ENCODE measurements around the gene LDLR. TPM values are rescaled to one million over a fixed set of nuclear protein-coding genes. Genes with fewer than 3 reads are reported as not detected.

Gene LDLR
- total RNA-seq, 1 experiment from 2014 or later, result 175 TPM

- intact Hi-C loops (cut with micrococcal nuclease; ENCODE audit: unreplicated experiment), result loop anchor here (10.0 kb wide), 1 partner anchor 146 kb away; no protein-coding TSS in a partner anchor
- BruUV-seq (replicated peaks), result TSS peak; percentile 42
- DNase-seq (ENCODE audit: low spot score), result no peak
- no peaks in the 10 kb centered on the region for H3K9me3 ChIP-seq (ENCODE audit: low read depth, low read length, poor library complexity, severe bottlenecking)
- POLR2A ChIA-PET (ENCODE audit: low non-redundant PET), result no interaction called here
- H3K4me1 ChIP-seq (ENCODE audit: insufficient read depth, low read length, poor library complexity, severe bottlenecking), result peaks cover 44% of the 10 kb centered on the region
- peak overlapping the region; percentile 100 for H3K27ac ChIP-seq (ENCODE audit: low read depth, low read length, poor library complexity, severe bottlenecking)
- no peak for TF ChIP-seq EZH2 (IDR thresholded peaks at IDR 0.05; ENCODE audit: borderline replicate concordance, low read depth, low read length, poor library complexity, severe bottlenecking)
- TF ChIP-seq CTCF (conservative IDR thresholded peaks at IDR 0.05; ENCODE audit: low read depth, low read length), result no peak
- CTCF ChIA-PET, result no interaction called here
- H3K36me3 ChIP-seq (ENCODE audit: insufficient read depth, low read length, poor library complexity, severe bottlenecking), result peaks cover 51% of the 10 kb centered on the region
- H3K27me3 ChIP-seq (replicated peaks; ENCODE audit: insufficient read depth, low read depth, low read length, poor library complexity), result no peaks in the 10 kb centered on the region
- H3K4me3 ChIP-seq (ENCODE audit: low read depth, low read length, poor library complexity, severe bottlenecking), result peak overlapping the region; percentile 90
These were observed 1.9 kb downstream of the LDLR start for GRCh38 chr19:11090997-11091702.

GRCh38 chr19:11091703-11092153 is 2.5 kb downstream of the LDLR start:
- intact Hi-C loops (cut with micrococcal nuclease; ENCODE audit: unreplicated experiment), result loop anchor here (10.0 kb wide), 1 partner anchor 147 kb away; no protein-coding TSS in a partner anchor
- CTCF ChIA-PET, result no interaction called here
- H3K36me3 ChIP-seq (ENCODE audit: insufficient read depth, low read length, poor library complexity, severe bottlenecking), result peaks cover 57% of the 10 kb centered on the region

GRCh38 chr19:11092181-11092538 is 2.9 kb downstream of the LDLR start:
- TF ChIP-seq EZH2 (IDR thresholded peaks at IDR 0.05; ENCODE audit: borderline replicate concordance, low read depth, low read length, poor library complexity, severe bottlenecking), result no peak
- no peak for TF ChIP-seq CTCF (conservative IDR thresholded peaks at IDR 0.05; ENCODE audit: low read depth, low read length)
- peak overlapping the region; percentile 90 for H3K4me3 ChIP-seq (ENCODE audit: low read depth, low read length, poor library complexity, severe bottlenecking)

More at GRCh38 chr19:11091703-11092153, 2.5 kb downstream of the LDLR start:
- peak; percentile 74 for DNase-seq (ENCODE audit: low spot score)
- peak overlapping the region; percentile 90 for H3K4me3 ChIP-seq (ENCODE audit: low read depth, low read length, poor library complexity, severe bottlenecking)
- no peaks in the 10 kb centered on the region for H3K27me3 ChIP-seq (replicated peaks; ENCODE audit: insufficient read depth, low read depth, low read length, poor library complexity)
- TF ChIP-seq EZH2 (IDR thresholded peaks at IDR 0.05; ENCODE audit: borderline replicate concordance, low read depth, low read length, poor library complexity, severe bottlenecking), result no peak
- no peak for TF ChIP-seq CTCF (conservative IDR thresholded peaks at IDR 0.05; ENCODE audit: low read depth, low read length)
- no peaks in the 10 kb centered on the region for H3K9me3 ChIP-seq (ENCODE audit: low read depth, low read length, poor library complexity, severe bottlenecking)
- BruUV-seq (replicated peaks), result no TSS peak
- H3K4me1 ChIP-seq (ENCODE audit: insufficient read depth, low read length, poor library complexity, severe bottlenecking), result peaks cover 50% of the 10 kb centered on the region
- POLR2A ChIA-PET (ENCODE audit: low non-redundant PET), result no interaction called here
- peak overlapping the region; percentile 100 for H3K27ac ChIP-seq (ENCODE audit: low read depth, low read length, poor library complexity, severe bottlenecking)

More at GRCh38 chr19:11092181-11092538, 2.9 kb downstream of the LDLR start:
- no peaks in the 10 kb centered on the region for H3K27me3 ChIP-seq (replicated peaks; ENCODE audit: insufficient read depth, low read depth, low read length, poor library complexity)
- intact Hi-C loops (cut with micrococcal nuclease; ENCODE audit: unreplicated experiment), result loop anchor here (10.0 kb wide), 1 partner anchor 147 kb away; no protein-coding TSS in a partner anchor
- H3K4me1 ChIP-seq (ENCODE audit: insufficient read depth, low read length, poor library complexity, severe bottlenecking), result peaks cover 54% of the 10 kb centered on the region
- DNase-seq (ENCODE audit: low spot score), result peak; percentile 56
- H3K27ac ChIP-seq (ENCODE audit: low read depth, low read length, poor library complexity, severe bottlenecking), result peak overlapping the region; percentile 100
- no peaks in the 10 kb centered on the region for H3K9me3 ChIP-seq (ENCODE audit: low read depth, low read length, poor library complexity, severe bottlenecking)
- BruUV-seq (replicated peaks), result no TSS peak
- ChIA-PET POLR2A (ENCODE audit: low non-redundant PET) (no interaction called here), CTCF (no interaction called here)
- peaks cover 61% of the 10 kb centered on the region for H3K36me3 ChIP-seq (ENCODE audit: insufficient read depth, low read length, poor library complexity, severe bottlenecking)

Measured in A673 (cell line).